HUDEP-2 (cell line): Measurements from ENCODE around the gene POC1A.
"Not testable (repeated sequence)": the region's sequence is repeated elsewhere in the genome, so short reads cannot be mapped to it uniquely, and the experiment has no call there.

ENCODE experiments used
- DNase-seq, 76 experiments: peaks; one replicate each; lab custom pipeline; 2025; ENCODE audit not compliant: unreplicated experiment in 76 of 76; lab: John Stamatoyannopoulos, UW

POC1A gene

DNA sequence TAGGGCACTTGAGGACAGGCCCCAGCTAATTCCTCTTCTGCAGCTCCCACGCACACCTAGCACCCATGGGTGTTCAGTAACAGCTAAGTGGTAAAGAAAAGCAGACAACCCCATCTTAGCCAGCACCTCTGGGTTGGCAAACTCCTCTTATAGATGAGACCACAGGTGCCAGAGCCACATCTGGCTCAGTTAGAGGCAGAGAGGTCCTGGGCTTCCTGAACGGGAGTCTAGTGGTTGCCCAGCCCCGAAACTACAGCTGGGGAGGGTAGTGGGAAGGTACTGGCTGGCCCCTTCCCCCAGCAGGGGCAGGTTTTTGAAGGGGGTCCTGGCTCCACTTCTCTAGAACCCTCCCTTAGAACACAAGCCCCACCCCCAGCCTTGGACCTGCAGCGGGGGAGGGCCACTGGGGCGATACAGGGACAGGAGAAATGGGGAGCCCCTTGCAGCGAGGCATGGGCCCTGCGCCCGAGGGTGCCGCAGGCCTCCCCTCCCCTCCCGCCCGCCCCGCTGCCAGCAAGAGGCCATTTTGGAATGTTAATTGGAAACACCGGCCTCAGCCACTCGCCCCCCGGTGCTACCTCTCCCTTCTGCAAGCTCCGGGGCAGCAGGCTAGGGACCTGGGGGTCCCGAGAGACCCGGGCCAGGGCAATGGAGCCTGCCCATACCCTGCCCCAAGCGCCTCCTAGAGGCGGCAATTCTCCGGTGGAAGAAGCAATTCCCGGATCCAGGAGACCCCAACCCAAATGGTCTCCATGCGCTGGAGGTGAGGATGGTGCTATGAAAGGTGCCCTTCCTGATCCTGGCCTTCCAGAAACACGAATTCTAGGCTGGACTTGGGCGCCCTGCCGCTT is 99.3 kb downstream of the POC1A start:
- DNase-seq: no peak

DNA sequence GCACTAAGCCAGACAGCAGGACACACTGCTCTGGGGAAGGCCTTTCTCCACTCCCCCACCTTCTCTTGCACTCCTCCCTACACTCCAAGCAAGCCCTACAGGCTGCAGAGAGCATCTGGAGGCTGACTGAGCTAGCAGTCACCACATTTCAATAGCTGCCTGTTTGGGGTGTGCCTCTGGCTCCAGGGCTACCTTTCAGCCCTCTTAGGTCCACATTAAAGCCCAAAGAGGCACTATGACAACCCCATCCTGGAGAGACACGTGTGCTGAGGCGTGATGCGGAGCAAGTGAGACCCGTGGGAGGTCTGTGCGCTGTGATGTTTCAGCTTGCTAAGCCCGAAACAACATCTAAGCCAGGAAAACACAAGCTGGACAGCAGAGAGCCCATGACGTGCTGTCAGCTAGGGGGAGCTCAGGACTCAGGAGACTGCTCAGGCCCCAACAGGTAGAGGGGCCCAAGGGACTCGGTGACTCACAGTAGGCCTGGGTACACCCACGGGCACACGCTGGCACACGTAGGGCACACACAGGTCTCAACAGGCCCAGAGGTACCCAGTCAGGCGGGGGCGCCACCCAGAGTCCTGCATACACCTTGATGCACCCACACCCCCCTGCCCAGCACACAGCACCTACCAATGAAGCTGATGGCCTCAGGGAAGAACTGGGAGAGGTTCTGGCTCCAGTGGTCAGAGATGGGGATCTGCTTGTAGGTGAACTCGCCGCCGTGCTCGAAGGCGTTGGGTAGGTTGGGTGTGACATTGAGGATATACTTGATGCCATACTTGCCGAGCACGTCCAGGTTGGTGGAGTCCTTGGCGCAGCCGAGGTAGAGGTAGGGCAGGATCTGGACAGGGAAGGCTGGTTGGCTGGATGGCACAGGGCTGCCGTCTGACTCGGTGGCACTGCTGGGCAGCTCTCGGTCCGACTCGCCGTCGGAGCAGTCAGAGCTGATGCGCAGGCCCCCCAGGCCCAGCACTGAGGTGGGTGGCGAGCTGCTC is 100.6 kb downstream of the POC1A start:
- DNase-seq: peak in 2 of 76 experiments; percentile 4 to 26

DNA sequence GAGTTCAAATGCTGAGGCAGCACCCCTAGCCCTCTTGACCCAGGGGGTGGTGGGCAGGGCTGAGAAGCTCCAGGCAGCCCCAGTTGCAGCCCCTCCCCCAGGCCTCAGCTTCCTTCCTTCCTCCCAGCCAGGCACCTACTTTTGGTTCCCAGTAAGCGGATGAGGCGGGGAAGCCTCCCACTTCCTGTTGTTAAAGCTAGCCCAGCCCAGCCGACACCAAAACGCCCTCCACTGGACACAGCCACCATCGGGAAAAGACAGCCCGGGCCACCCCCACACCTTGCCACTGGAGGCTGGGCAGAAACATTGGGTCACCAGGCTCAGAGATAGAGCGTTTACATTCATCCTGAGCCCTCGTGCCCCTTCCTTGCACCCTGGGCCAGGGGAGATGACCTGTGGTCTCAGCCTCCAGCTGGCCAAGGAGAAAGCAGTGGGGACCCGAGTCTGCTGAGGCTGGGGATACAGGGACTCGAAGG is 101.4 kb downstream of the POC1A start:
- peak in 16 of 76 experiments; percentile 9 to 62 (median 30) for DNase-seq

DNA sequence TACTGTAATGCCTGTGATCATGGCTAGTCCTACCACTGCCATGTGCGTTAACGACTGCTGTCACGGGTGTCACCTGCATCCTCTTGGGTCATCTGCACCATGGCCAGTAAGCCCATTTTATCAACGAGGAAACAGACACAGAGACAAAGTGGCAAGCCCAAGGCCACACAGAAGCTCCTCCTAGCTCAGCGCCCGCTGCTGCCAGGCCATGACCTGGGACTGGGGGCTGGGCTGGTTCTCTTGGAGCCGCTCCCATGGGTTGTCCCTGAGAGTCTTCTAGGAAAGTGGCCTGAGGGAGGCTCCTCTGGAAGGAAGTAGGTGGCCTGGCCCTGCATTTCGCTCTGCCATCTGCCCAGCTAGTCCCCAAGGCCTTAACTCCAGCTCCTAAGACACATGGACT is 102.8 kb downstream of the POC1A start:
- DNase-seq: no peak

DNA sequence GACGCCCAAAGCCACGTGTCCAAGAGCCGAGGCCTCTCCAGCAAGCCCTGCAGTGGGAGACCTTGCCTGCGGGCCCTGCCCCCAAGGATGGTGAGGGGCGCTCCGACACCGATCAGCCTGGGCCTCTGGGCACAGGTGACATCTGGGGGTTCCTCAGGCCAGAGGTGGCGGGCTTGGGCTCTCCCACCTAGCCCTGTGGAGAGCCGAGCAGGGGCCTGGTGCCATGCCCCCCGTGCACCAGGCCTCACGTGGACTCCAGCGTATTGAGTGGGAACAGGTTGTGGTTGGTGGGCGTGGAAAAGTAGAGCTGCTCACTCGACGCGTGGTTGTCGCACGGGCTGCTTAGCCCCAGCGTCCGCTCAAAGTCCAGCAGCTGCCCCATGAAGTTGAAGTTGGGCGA is 103.7 kb downstream of the POC1A start:
- DNase-seq: no peak

DNA sequence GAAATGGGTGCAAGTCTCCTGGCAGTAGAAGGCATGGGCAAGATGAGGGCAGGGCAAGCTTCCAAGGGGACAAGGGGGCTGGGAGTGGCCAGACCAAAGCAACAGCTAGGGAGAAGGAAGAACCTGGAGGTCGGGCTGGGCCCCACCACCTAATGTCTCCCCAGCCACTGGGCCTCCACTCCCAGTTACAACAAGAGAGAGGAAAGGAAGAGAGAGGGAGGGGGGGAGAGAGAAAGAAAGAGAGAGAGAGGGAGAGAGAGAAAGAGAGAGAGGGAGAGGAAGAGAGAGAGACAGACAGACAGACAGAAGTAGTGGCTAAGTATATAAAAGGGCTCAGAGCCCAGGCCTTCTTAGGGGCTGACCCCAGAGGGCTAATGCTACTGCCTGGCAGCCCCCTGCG is 104.7 kb downstream of the POC1A start:
- DNase-seq: no peak

DNA sequence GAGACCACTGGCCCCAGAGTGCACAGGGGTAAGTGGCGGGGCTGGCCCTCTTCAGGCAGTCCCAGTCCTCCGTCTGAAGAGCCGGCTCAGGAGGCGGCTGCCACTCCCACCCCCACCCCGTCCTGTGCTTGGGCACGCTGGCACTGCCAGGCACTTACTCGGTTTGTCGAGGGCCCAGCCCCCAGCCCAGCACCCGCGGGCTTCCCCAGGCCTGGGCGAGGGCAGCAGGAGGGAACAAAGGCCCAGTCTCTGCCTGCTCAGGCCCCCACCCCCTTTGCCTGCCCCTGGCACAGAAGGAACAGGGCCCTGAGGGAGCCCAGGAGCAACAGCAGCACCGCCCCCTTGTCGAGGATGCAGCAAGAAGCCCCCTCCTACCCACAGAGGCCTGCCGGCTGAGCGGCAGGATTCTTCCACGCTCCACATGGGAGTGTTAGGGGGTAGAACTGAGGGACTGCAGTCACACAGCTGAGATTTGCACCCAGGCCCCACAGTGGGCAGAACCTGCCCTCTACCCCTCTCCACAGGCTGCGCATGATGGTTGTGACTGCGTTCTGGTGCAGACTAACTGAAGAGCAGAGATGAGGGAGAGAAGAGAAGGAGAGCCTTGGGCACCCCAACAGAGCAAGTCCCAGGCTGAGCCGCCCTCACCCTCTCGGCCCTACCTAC is 106.8 kb downstream of the POC1A start:
- DNase-seq: no peak

DNA sequence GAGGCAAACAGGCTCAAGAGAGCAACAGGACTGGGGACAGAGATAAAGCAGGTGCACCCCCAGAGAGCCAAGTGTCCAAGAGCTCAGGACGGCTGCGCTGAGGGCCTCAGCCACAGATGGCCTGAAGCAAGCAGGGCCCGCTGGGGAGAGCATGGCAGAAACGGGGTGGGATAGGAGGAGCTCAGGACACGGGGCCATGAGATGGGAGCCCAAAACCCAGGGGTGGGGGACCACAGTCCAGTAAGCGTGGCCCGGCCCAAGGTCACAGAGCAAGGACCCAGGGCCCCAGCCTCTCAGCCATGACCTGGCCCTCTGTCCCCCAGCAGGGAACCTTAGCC is 107.4 kb downstream of the POC1A start:
- DNase-seq: no peak

DNA sequence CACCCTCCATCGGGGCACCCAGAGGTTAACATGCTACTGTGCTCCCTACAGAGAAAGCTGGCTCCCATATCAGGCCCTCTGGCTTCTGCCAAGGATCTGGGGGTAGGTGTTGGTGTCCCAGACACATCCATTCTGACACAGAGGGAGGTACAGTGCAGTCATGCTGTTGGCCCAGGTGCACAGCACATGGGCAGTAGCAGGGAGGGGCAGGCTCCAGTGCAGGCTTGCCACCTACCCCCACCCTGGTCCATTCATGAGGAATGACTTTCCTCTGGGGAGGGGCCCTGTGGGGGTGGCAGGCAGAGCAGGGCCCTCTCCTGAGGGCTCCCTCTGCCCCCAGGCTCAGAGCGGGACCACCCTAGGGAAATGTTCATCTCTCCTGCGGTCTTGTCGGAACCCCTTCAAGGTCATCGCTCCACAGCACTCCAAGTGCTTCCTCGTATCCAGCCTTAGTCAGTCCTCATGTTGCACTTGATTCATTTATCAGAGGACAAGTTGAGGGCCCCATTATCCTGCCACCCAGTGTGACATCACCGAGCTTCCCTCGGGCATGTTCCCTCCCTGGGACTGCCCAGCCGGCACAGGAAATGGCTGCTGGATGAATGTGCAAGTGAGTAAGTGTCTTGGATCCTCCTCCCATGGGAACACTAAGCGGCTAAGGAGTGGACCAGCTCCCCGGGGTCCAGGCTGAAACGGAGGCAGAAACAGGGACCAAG is 107.9 kb downstream of the POC1A start:
- no peak for DNase-seq

DNA sequence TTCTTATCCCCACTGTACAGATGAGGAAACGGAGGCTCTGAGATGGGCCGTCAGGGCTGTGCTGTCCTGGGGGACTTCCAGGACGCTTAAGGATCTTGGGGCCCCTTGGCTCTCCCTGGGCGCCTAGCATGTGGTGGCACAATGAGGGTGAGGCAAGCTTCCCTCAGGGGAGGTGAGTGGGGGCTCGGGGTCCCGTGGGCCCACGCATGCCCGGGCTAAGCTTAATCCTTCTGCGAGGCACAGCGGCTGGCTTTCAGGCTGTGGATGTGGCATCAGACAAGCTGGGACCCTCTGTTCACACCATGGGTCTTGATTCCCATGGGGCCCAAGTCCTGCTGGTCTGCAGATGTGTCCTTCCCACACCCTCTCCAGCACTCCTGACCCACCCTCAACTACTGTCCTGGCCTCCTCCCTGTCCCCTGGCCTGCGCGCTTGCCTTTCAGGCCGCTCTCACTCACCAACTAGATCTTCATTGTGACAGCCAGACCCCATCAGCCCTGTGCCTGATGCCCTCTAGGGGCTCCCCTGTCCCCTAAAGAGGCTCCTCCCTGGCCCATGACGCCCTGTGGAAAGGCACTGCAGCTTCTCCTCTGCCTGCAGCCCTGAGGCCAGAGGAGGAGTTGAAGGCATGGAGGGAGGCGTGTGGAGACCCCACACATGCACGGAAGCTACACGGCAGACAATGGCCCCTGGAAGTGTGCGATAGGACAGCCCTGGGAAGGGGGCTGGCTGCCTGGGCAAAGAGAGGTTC is 109.2 kb downstream of the POC1A start:
- no peak for DNase-seq

DNA sequence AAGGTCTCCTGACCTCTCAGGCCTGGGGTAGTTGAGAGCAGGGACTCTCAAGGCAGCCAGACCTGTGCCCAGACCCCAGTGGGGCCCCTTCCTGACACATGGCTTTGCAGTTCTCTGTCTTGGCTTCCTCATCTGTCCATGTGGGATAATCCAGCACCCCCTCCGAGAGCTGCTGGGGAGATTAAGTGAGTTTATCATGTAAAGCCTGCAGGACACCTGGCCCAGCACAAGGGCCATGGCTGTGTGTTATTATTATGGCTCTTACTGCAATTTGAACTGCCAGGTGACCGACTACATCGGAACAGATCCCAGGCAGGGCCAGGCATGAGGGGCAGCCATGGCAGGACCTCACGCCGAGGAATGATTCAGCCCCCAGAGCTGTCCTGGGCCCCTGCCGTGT is 110.5 kb downstream of the POC1A start:
- DNase-seq: no peak

DNA sequence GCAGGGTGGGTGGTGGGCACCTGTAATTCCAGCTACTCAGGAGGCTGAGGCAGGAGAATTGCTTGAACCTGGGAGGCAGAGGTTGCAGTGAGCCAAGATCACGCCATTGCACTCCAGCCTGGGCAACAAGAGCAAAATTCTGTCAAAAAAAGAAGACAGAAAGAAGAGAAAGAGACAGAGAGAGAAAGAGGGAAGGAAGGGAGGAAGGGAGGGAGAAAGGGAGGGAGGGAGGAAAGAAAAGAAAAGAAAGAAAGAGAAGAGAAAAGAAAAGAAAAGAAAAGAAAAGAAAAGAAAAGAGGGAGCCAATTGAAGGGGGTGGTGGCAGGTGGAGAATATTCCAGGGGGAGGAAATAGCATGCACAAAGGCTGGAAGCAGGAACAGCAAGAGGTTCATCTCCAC is 111.2 kb downstream of the POC1A start:
- not testable (repeated sequence) for DNase-seq

DNA sequence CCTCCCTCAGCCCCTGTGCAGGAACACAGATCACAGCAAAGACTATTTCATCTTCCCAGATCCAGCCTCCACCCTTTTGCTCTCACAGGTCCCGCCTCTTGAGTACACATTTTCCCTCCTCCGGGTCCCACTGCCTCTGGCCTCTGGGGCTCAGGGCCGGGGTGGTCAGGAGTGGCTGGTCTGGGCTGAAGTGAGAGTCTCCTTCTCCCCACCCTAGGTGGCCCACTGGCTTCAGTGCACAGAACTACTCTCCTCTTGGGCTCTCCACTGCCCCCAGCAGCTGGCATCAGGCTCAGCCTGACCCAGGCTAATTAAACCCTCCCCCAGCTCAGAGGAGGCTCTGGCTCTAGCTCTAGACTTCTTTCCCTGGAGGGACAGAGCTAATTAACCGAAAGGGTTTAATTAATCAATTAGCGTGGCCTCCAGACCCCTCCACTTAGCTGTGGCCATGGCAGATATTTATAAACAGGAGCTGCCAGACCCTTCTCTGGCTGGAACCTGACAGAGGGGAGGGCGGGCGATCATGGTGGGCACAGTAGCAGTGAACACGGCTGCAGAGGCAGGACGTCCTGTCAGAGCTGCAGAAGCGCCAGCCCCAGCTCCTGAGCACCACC is 113.0 kb downstream of the POC1A start:
- peak in 1 of 76 experiments; percentile 35 for DNase-seq

DNA sequence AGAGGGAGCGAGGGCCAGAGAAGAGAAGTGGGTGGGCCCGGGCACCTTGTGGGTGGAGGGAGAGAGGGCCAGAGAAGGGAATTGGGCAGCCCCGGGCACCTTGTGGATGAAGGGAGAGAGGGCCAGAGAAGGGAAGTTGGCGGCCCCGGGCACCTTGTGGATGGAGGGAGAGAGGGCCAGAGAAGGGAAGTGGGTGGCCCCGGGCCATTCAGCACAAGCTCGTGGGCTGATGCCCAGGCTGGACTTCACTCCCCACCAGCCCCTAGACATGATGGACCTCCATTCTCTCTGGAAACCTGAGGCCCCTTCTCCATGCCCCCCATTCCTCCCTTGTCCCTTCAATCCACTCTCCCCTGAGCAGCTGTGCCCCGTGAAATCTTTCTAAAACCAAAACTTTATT is 113.6 kb downstream of the POC1A start:
- no peak for DNase-seq

DNA sequence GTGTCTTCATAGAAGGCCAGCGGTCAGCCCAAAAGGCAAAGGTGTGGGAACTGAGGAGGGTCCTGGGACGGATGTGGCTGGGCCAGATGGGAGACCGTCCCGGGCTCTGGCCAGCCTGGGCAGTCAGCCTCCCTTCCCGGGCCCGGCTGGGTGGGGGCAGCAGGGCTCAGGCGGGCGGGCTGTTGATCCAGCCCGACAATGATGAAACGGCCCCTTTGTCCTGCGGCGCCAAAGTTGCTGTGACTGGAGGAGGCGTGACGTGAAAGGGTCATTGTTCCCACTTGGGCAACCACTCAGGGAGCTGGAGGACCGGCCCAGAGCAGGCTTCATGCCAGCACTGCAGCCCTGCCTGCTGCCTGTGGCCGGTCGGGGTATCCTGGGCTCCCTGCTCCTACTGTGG is 114.4 kb downstream of the POC1A start:
- no peak for DNase-seq

DNA sequence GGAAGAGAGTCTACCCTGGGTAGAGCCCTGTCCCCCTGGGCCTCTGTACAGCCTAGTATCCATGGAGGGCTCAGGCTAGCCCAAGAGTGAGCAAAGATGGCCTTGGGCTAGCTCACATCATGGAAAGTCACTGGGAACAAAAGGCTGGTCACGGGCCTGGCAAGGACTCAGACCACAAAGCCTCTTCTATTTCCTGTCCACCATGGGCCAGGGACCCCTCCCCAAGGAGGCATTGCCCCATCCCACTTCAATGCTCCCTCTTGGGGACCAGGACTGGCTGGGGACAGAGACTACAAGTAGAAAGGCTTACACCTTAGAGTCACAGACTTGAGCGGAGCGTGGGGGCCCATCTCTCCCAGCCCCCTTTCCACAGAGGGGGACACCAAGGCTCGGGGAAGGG is 114.8 kb downstream of the POC1A start:
- DNase-seq: no peak

DNA sequence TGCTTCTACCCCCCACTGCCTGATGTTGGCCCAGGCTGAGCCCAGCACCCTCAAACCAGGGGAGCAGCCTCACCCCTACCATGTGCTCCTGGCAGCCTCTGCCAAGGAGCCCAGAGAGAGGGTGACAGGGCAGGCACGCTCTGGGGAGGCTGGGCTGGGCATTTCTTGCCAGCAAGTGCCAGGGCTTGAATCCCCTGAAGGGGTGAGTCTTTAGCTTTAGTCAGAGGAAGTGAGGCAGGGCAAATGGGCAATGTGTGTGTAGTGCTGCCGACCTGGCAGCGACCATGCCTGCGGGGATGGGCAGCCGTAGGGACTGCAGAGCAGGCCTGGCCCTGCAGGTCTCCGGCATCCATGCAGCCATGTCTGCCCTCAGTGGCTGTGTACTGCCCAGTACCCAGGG is 116.0 kb downstream of the POC1A start:
- DNase-seq: no peak

DNA sequence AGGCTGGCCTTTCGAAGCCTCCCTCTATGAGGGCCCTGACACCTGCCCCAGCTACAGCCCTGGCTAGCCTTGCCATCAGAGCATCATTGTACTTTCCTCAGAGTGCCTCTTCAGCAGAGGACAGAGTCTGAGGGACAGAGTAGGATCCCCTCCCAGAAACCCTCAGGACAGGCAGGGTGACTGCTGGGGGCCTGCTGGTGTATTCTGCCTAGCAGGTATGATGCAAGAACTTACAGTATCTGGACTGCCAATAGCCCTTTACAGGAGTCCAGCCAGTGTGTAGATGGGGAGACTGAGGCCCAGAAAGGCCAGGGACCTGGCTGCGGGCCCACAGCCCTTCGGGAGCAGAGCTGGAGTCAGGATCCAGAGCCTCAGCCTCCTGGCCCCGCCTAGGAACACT is 116.9 kb downstream of the POC1A start:
- DNase-seq: no peak

DNA sequence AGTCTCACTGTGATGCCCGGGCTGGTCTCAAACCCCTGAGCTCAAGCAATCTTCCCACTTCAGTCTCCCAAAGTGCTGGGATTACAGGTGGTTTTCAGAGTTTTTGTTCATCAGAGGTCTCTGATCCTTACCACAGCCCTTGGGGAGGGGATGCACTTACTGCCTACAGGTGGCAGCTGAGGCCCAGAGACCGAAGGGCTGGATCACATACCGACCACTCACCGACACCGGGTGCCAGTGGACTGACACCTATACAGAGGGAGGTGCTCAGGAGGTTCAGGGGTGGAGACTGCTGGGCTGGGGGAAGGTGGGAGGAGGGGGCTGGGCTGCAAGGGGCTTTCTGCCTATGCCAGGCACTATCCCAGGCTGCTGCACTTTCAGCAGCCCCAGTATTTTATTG is 117.4 kb downstream of the POC1A start:
- DNase-seq: no peak
